ENCODE results near the gene MUC20. TPM values are rescaled to one million over a fixed set of nuclear protein-coding genes. Genes with fewer than 3 reads are reported as not detected.

MUC20 gene
- total and polyA plus RNA-seq, 9 of the 15 experiments (the other 6 are each of a cell fraction or from before 2014, with no cell fraction given), result 0.03 to 0.23 (median 0.15) TPM; not detected in 3

DNA sequence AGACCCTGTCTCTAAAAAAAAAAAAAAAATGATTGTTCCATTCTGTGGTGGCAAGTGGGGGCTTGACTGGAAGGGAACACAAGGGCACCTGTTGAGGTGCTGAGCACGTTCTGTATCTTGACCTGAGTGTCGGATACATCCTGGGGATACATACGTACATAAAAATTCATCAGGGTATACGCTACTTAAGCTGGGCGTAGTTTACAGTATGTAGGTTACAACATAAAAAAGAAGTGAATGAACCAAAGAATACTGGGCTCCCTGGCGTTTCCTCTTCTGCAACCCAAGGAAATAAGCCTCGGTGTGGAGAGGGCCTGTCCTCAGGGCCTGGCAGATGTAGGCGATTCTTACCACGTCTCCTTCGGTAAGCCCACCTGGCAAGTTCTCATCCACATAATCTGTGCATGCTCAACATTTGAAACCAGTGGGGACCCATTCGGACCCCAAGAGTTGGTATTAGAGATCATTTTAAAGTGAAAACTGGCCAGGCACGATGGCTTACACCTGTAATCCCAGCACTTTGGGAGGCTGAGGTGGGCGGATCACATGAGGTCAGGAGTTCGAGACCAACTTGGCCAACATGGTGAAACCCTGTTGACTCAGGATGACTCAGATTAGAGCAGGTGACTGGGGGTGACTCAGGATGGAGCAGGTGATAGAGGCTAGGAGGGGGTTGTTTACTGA lies 5.1 kb upstream of the MUC20 start (continued):
- peak in 1 of 2 experiments; percentile 81; a peak in 1 of 4 replicates for TF ChIP-seq HDAC1 (IDR thresholded peaks at IDR 0.05)
- TF ChIP-seq CREB1 (IDR thresholded peaks at IDR 0.05), result no peak
- TF ChIP-seq CREB1 (CRISPR knock-in tag; IDR thresholded peaks at IDR 0.05), result 0 out of 2 replicates have a peak, but pooled peaks have one; percentile 22
- 0 out of 2 replicates have a peak, but pooled peaks have one; percentile 14 for TF ChIP-seq ETV1 (tag; conservative IDR thresholded peaks at IDR 0.05; ENCODE audit: low read depth)
- TF ChIP-seq NFIX (CRISPR knock-in tag; IDR thresholded peaks at IDR 0.05; ENCODE audit: low read depth), result no peak
- TF ChIP-seq, protein P1, sequence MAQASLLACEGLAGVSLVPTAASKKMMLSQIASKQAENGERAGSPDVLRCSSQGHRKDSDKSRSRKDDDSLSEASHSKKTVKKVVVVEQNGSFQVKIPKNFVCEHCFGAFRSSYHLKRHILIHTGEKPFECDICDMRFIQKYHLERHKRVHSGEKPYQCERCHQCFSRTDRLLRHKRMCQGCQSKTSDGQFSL (CRISPR knock-in tag; IDR thresholded peaks at IDR 0.05), result no peak
- TF ChIP-seq, protein P1 (tag; IDR thresholded peaks at IDR 0.05), result 0 out of 4 replicates have a peak, but pooled peaks of 1 of the 2 experiments have one; percentile 7
- TF ChIP-seq, protein P2, sequence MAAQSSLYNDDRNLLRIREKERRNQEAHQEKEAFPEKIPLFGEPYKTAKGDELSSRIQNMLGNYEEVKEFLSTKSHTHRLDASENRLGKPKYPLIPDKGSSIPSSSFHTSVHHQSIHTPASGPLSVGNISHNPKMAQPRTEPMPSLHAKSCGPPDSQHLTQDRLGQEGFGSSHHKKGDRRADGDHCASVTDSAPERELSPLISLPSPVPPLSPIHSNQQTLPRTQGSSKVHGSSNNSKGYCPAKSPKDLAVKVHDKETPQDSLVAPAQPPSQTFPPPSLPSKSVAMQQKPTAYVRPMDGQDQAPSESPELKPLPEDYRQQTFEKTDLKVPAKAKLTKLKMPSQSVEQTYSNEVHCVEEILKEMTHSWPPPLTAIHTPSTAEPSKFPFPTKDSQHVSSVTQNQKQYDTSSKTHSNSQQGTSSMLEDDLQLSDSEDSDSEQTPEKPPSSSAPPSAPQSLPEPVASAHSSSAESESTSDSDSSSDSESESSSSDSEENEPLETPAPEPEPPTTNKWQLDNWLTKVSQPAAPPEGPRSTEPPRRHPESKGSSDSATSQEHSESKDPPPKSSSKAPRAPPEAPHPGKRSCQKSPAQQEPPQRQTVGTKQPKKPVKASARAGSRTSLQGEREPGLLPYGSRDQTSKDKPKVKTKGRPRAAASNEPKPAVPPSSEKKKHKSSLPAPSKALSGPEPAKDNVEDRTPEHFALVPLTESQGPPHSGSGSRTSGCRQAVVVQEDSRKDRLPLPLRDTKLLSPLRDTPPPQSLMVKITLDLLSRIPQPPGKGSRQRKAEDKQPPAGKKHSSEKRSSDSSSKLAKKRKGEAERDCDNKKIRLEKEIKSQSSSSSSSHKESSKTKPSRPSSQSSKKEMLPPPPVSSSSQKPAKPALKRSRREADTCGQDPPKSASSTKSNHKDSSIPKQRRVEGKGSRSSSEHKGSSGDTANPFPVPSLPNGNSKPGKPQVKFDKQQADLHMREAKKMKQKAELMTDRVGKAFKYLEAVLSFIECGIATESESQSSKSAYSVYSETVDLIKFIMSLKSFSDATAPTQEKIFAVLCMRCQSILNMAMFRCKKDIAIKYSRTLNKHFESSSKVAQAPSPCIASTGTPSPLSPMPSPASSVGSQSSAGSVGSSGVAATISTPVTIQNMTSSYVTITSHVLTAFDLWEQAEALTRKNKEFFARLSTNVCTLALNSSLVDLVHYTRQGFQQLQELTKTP (IDR thresholded peaks at IDR 0.05; ENCODE audit: low read depth in 1 of 2, partially characterized antibody in 2 of 2), result peak in 1 of 2 experiments; percentile 99
- TF ChIP-seq, protein P3, sequence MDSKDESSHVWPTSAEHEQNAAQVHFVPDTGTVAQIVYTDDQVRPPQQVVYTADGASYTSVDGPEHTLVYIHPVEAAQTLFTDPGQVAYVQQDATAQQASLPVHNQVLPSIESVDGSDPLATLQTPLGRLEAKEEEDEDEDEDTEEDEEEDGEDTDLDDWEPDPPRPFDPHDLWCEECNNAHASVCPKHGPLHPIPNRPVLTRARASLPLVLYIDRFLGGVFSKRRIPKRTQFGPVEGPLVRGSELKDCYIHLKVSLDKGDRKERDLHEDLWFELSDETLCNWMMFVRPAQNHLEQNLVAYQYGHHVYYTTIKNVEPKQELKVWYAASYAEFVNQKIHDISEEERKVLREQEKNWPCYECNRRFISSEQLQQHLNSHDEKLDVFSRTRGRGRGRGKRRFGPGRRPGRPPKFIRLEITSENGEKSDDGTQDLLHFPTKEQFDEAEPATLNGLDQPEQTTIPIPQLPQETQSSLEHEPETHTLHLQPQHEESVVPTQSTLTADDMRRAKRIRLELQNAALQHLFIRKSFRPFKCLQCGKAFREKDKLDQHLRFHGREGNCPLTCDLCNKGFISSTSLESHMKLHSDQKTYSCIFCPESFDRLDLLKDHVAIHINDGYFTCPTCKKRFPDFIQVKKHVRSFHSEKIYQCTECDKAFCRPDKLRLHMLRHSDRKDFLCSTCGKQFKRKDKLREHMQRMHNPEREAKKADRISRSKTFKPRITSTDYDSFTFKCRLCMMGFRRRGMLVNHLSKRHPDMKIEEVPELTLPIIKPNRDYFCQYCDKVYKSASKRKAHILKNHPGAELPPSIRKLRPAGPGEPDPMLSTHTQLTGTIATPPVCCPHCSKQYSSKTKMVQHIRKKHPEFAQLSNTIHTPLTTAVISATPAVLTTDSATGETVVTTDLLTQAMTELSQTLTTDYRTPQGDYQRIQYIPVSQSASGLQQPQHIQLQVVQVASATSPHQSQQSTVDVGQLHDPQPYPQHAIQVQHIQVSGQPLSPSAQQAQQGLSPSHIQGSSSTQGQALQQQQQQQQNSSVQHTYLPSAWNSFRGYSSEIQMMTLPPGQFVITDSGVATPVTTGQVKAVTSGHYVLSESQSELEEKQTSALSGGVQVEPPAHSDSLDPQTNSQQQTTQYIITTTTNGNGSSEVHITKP (IDR thresholded peaks at IDR 0.05; ENCODE audit: partially characterized antibody), result peak; percentile 27
- peak in 1 of 2 experiments; percentile 34; a peak in 1 of 4 replicates for TF ChIP-seq MAZ (CRISPR knock-in tag; conservative IDR thresholded peaks at IDR 0.05 in 1 of 2, IDR thresholded peaks at IDR 0.05 in 1 of 2)
- no peak for TF ChIP-seq ZNF696 (CRISPR knock-in tag; conservative IDR thresholded peaks at IDR 0.05)
- TF ChIP-seq CBX8 (IDR thresholded peaks at IDR 0.05; ENCODE audit: borderline replicate concordance, extremely low read depth, low read depth, low read length, poor library complexity, severe bottlenecking), result no peak
- no peak for TF ChIP-seq GATAD2B (IDR thresholded peaks at IDR 0.05; ENCODE audit: borderline replicate concordance)
- no peak for TF ChIP-seq ELF4 (CRISPR knock-in tag; IDR thresholded peaks at IDR 0.05)
- peak; percentile 71; the same call in 1 of the 2 replicates for TF ChIP-seq CEBPG (CRISPR knock-in tag; IDR thresholded peaks at IDR 0.05)
- peak; percentile 67 to 93 for TF ChIP-seq CEBPG (tag; conservative IDR thresholded peaks at IDR 0.05 in 1 of 2, IDR thresholded peaks at IDR 0.05 in 1 of 2)
- TF ChIP-seq EGR1 (conservative IDR thresholded peaks at IDR 0.05), result peak; percentile 94
